Fibroblast of lung (primary cell): ENCODE measurements around the gene DLG2. TPM values are rescaled to one million over a fixed set of nuclear protein-coding genes. Genes with fewer than 3 reads are reported as not detected.
A peak's percentile ranks its signal among the peaks of the same experiment; 100 is the strongest.

Source experiments
- DNase-seq, 2 donors: peaks; one replicate each; pipeline versions ENCODE4 v3.0.0 to v3.0.0-alpha.2; 2010; ENCODE audit warnings: low read depth in 2 of 2
- H2AFZ ChIP-seq: 2 replicates; pipeline ENCODE4 v1.5.1; 2012; ENCODE audit warnings: low read length, control low read depth, inconsistent platforms
- H3K27ac ChIP-seq: 2 replicates; pipeline ENCODE4 v1.5.1; 2011; ENCODE audit warnings: low read length, control low read depth; ENCODE audit not compliant: insufficient read depth
- H3K27me3 ChIP-seq: 2 replicates; pipeline ENCODE4 v1.5.1; 2011; ENCODE audit warnings: mild to moderate bottlenecking, low read length; ENCODE audit not compliant: control insufficient read depth, insufficient read depth
- H3K36me3 ChIP-seq: 2 replicates; pipeline ENCODE4 v1.5.1; 2011; ENCODE audit warnings: low read length; ENCODE audit not compliant: control insufficient read depth, insufficient read depth
- H3K4me1 ChIP-seq: 2 replicates; pipeline ENCODE4 v1.5.1; 2011; ENCODE audit warnings: low read length; ENCODE audit not compliant: control insufficient read depth, insufficient read depth; ENCODE audit errors: extremely low read depth
- H3K4me2 ChIP-seq: 2 replicates; pipeline ENCODE4 v1.5.1; 2011; ENCODE audit warnings: low read length, control low read depth; ENCODE audit not compliant: insufficient read depth; ENCODE audit errors: extremely low read depth
- H3K4me3 ChIP-seq, 4 experiments: fragments of 200-600 bp in 1 of 4; sonication (generic) in 1 of 4; replicated peaks in 1 of 4; 2 replicates each; pipeline ENCODE4 v1.5.1; 2011 to 2016; ENCODE audit warnings: low read length in 4 of 4, low read depth in 3 of 4, mild to moderate bottlenecking in 3 of 4, control low read depth in 2 of 4, inconsistent platforms in 1 of 4, mixed read lengths in 1 of 4; ENCODE audit not compliant: insufficient read depth in 1 of 4; ENCODE audit errors: control extremely low read depth in 1 of 4
- H3K79me2 ChIP-seq: 2 replicates; pipeline ENCODE4 v1.5.1; 2012; ENCODE audit warnings: mild to moderate bottlenecking, low read length, inconsistent platforms; ENCODE audit not compliant: control insufficient read depth, insufficient read depth
- H3K9ac ChIP-seq: 2 replicates; pipeline ENCODE4 v1.5.1; 2011; ENCODE audit warnings: mild to moderate bottlenecking, low read length, control low read depth; ENCODE audit not compliant: insufficient read depth
- H3K9me3 ChIP-seq: 2 replicates; pipeline ENCODE4 v1.5.1; 2012; ENCODE audit warnings: low read depth, low read length; ENCODE audit not compliant: control insufficient read depth, insufficient read depth
- H4K20me1 ChIP-seq: 2 replicates; pipeline ENCODE4 v1.5.1; 2011; ENCODE audit warnings: low read length; ENCODE audit not compliant: control insufficient read depth, insufficient read depth; ENCODE audit errors: extremely low read depth
- CTCF ChIP-seq, 2 donors: IDR thresholded peaks in 1 of 2; conservative IDR thresholded peaks in 1 of 2; 1 replicate in 1 of 2; 2 replicates in 1 of 2; pipeline ENCODE4 v1.5.1; 2011 to 2012; ENCODE audit warnings: low read length in 2 of 2, control low read depth in 1 of 2, inconsistent platforms in 1 of 2, low read depth in 1 of 2, mild to moderate bottlenecking in 1 of 2
- EZH2 ChIP-seq: IDR thresholded peaks from 2 replicates; pipeline ENCODE4 v1.5.1; 2012; ENCODE audit warnings: low read length, control low read depth, mild to moderate bottlenecking; ENCODE audit errors: missing control alignments
- polyA plus RNA-seq, 2 donors: library from polyadenylated mRNA; depleted of rRNA in 1 of 2; stranded (reverse) in 1 of 2; unstranded in 1 of 2; fragments of >200 nt; gene quantifications; 2 replicates each; pipeline ENCODE4 v1.2.1, GENCODE V29; 2011 to 2012; ENCODE audit warnings: missing spikeins in 1 of 2
- total RNA-seq: library from RNA; depleted of rRNA; stranded (reverse); fragments of >200 nt; gene quantifications from 2 replicates; pipeline ENCODE4 v1.2.1, GENCODE V29; 2014

The DLG2 gene
- total and polyA plus RNA-seq, 2 donors (not counting 1 experiment from before 2014, with no cell fraction given): 0.77 to 2.3 TPM

- Histone ChIP-seq H3K4me1 (no peaks in the 10 kb centered on the region), H3K4me2 (no peak overlapping the region), H3K4me3 (no peak overlapping the region), H3K27ac (no peak overlapping the region), H3K9ac (no peak overlapping the region), H3K9me3 (no peaks in the 10 kb centered on the region), H3K27me3 (no peaks in the 10 kb centered on the region), H2AFZ (no peak overlapping the region), H4K20me1 (no peaks in the 10 kb centered on the region), H3K79me2 (no peaks in the 10 kb centered on the region), H3K36me3 (no peaks in the 10 kb centered on the region)
- peak in 1 of 2 donors; percentile 57 for DNase-seq
- TF ChIP-seq EZH2 (no peak), CTCF (conservative IDR thresholded peaks at IDR 0.05 in 1 of 2, IDR thresholded peaks at IDR 0.05 in 1 of 2; ENCODE audit: low read depth in 1 of 2, low read length in 2 of 2) (no peak)
Observed at GRCh38 chr11:84890676-84891075, 736.5 kb downstream of the DLG2 start.

GRCh38 chr11:84889556-84889955 lies 737.6 kb downstream of the DLG2 start:
- no peak overlapping the region for H3K4me3 ChIP-seq
- no peak overlapping the region for H3K9ac ChIP-seq
- no peak overlapping the region for H3K27ac ChIP-seq

GRCh38 chr11:84887055-84887629 lies 740.0 kb downstream of the DLG2 start:
- Histone ChIP-seq H3K9me3 (no peaks in the 10 kb centered on the region), H3K79me2 (no peaks in the 10 kb centered on the region), H3K4me3 (peak overlapping the region in 1 of 4 experiments; percentile 10), H3K9ac (no peak overlapping the region), H3K27me3 (no peaks in the 10 kb centered on the region), H3K27ac (no peak overlapping the region), H4K20me1 (no peaks in the 10 kb centered on the region), H3K4me1 (no peaks in the 10 kb centered on the region), H3K4me2 (peak overlapping the region; percentile 38), H3K36me3 (no peaks in the 10 kb centered on the region), H2AFZ (no peak overlapping the region)
- TF ChIP-seq CTCF (conservative IDR thresholded peaks at IDR 0.05 in 1 of 2, IDR thresholded peaks at IDR 0.05 in 1 of 2; ENCODE audit: low read depth in 1 of 2, low read length in 2 of 2) (no peak), EZH2 (no peak)
- DNase-seq: peak in 1 of 2 donors; percentile 29

More at GRCh38 chr11:84889556-84889955, 737.6 kb downstream of the DLG2 start:
- no peaks in the 10 kb centered on the region for H3K79me2 ChIP-seq
- H2AFZ ChIP-seq: no peak overlapping the region
- H4K20me1 ChIP-seq: no peaks in the 10 kb centered on the region
- H3K4me2 ChIP-seq: no peak overlapping the region
- no peak for TF ChIP-seq CTCF (conservative IDR thresholded peaks at IDR 0.05 in 1 of 2, IDR thresholded peaks at IDR 0.05 in 1 of 2; ENCODE audit: low read depth in 1 of 2, low read length in 2 of 2)
- no peak for TF ChIP-seq EZH2
- DNase-seq: no peak
- no peaks in the 10 kb centered on the region for H3K36me3 ChIP-seq
- H3K4me1 ChIP-seq: no peaks in the 10 kb centered on the region
- no peaks in the 10 kb centered on the region for H3K27me3 ChIP-seq
- no peaks in the 10 kb centered on the region for H3K9me3 ChIP-seq
